ENCODE measurements around the gene CFD.
"Not testable (repeated sequence)": the region's sequence is repeated elsewhere in the genome, so short reads cannot be mapped to it uniquely, and the experiment has no call there.

The CFD gene

DNA sequence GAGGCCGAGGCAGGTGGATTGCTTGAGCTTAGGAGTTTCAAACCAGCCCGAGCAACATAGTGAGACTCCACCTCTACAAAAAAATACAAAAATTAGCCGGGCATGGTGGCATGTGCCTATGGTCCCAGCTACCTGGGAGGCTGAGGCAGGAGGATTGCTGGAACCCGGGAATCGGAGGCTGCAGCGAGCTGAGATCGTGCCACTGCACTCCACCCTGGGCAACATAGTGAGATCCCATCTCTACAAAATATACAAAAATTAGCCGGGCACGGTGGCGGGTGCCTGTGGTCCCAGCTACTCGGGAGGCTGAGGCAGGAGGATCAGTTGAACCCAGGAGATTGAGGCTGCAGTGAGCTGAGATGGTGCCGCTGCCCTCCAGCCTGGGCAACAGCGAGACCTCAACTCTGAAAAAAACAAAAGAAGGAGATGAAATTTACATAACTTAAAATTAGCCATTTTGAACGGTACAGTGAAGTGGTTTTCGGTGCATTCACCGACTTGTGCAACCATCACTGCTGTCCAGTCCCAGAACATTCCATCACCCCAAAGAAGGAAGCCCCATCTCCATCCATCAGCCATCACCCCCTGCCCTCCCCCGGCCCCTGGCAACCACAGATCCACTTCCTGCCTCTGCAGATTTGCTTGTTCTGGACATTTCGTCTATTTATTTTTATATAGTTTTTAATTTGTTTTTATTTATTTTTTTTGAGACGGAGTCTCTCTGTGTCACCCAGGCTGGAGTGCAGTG, 33.4 kb upstream of the CFD start:
- DNase-seq: no peak

DNA sequence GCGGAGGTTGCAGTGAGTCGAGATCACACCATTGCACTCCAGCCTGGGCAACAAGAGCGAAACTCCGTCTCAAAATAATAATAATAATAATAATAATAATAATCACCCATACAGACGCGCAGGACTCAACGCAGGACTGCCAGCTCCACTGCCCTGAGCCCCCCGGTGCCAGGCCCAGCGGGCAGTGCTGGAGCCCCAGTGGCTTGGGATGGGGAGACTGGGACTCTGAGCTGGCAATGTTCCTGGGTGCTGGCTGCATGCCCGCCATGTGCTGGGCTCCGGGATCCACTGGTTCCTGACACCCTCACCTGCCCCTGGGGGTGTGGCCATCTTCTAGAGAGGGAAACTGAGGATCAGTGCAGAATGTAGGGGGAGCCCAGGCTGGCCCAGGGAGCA, 32.2 kb upstream of the CFD start:
- DNase-seq: no peak

DNA sequence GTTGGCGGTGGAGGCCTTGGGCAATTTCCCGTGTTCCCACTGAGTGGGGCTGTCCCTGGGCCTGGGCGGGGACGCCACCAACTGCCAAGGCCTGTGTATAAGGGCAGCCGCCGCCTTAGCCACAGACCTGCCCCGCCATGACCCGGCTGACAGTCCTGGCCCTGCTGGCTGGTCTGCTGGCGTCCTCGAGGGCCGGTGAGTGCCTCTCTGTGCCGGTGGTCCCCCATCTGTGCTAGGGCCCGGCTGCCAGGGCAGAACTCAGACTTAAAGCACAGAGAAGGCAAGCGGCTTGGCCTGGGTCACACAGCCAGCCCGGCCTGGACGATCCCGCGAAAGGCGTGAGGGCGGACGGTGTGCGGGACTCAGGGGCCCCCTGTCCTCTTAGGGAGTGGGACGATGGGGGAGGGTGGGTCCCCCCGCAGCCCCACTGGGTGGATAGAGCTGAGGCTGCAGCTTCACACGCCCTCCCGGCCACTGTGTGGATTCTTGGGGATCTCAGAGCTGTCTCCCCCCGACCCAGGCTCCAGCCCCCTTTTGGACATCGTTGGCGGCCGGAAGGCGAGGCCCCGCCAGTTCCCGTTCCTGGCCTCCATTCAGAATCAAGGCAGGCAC, 31.6 kb upstream of the CFD start, which contains the start of gene AZU1:
Gene AZU1 (plus strand): TSS at position 128 of the 612 bp plus-strand sequence. CDS start 10 bp downstream, at position 138.
- no peak for DNase-seq

DNA sequence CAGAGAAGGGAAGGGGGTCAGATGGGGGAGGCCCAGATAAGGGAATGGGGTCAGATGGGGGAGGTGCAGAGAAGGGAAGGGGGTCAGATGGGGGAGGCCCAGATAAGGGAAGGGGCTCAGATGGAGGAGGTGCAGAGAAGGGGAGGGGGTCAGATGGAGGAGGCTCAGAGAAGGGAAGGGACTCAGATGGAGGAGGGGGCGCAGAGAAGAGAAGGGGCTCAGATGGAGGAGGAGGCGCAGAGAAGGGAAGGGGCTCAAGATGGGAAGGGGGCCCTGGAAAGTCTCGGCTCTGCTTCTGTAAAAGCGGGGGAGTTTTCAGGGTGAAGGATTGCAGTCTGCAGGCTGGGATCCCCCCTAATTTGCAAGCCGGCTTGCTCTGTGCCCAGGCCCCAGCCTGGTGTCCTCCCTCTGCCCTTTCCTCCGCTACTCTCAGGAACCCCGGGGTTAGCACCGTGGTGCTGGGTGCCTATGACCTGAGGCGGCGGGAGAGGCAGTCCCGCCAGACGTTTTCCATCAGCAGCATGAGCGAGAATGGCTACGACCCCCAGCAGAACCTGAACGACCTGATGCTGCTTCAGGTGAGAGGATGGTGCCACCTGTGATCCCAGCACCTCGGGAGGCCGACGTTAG, 30.2 kb upstream of the CFD start:
- no peak for DNase-seq

DNA sequence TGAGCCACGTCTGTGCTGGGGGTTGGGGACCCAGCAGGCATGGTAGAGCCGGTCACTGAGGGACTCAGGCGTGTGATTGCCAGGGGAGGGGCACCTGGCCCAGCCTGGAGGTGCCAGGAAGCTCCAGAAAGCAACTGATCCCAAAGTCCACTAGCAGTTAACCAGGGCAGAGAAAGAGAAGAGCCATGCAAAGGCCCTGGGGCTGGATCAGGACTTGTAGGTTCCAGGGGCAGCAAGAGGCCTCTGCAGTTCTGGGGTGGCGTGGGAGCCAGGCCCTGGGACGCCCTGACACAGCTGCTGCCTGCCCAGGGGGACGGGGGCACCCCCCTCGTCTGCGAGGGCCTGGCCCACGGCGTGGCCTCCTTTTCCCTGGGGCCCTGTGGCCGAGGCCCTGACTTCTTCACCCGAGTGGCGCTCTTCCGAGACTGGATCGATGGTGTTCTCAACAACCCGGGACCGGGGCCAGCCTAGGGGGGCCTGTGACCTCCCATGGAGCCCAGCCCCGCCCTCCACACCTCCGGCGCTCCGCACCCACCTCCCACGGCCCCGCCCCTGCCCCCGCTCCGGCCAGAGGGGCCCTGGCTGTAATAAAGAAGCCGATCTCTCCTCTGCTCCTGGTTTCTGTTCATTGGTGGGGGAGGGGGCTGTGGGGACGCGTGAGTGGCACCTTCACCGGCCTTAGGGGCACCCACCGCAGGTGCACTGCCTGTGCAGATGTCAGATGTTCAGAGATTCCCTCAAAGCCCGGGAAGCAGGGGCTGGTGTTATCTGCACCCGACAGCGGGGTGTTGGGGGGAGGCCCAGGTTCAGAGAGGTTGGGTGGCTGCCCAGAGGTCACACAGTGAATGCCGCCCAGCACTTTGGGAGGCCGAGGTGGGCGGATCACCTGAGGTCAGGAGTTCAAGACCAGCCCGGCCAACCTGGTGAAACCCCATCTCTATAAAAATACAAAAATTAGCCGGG, 27.8 kb upstream of the CFD start:
- DNase-seq: no peak

DNA sequence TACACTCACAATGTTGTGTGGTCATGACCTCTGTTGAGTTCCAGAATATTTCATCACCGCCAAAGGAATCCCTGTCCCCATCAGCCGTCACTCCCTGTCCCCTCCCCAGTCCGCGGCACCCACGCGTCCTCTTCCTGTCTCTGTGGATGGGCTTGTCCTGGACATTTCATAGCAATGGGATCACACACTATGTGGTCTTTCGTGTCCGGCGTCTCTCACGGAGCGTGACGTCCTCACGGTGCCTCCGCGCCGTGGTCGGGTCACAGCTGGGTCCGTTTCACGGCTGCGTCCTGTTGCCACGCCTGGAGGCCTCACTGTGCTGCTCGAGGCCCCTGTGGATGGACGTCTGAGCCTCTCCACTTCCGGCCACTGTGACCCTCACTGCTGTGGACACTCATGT, 25.2 kb upstream of the CFD start:
- DNase-seq: no peak

DNA sequence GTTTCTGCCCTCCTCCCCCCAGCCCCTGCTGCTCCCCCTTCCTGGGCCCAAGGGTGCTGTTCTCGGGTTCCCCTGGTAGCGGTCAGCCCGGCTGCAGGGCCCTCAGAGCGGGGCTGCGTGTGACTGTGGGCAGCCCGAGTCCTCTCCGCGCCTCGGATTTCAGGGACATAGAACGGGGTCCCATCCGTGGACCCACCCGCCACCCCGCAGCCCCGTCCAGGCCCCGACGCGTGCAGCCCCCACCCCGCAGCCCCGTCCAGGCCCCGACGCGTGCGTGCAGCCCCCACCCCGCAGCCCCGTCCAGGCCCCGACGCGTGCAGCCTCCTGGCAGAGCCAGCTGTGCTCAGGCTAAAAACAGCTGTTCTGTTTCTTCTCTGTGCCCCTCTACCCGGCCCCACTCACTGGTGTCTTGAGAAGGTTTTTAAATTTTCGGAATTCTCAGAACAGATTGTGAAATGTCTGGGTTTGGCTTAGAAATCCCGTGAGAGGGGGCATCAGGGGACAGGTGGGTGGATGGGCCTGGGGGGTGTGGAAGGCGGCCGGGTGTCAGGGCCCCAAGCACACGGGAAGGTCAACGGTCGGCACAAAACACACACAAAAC, 24.2 kb upstream of the CFD start:
- DNase-seq: no peak

DNA sequence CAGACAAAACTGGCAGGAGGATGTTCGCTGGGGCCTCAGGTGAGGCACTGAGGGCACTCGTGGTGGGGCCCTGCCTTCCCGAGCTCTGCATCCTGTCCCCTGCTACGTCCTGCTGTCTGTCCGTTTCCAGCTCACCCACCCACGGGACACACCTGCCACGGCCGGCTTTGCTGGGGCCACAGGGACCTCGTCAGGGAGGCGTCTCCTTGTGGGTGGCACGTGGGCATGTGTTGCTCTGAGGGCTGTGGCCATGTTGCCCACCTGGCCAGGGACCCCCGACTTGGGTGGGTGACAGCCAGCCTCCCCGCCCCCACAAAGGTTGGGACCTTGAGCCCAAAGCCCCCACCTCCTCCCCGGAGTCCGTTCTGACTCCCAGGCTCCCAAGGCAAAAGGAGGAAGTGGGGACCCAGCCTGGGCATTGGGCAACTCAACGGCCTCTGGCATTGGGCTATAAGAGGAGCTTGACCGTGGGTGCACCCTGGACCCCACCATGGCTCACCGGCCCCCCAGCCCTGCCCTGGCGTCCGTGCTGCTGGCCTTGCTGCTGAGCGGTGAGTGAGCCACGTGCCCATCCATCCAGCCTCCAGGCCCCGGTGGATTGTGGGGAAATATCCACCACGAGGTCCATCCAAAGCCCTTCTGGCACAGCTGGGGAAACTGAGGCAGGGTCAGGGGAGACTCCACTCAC, 18.8 kb upstream of the CFD start, which contains the start of gene PRTN3:
Gene PRTN3 (plus strand): TSS at position 481 of the 688 bp plus-strand sequence. CDS start 10 bp downstream, at position 491.
- no peak for DNase-seq

DNA sequence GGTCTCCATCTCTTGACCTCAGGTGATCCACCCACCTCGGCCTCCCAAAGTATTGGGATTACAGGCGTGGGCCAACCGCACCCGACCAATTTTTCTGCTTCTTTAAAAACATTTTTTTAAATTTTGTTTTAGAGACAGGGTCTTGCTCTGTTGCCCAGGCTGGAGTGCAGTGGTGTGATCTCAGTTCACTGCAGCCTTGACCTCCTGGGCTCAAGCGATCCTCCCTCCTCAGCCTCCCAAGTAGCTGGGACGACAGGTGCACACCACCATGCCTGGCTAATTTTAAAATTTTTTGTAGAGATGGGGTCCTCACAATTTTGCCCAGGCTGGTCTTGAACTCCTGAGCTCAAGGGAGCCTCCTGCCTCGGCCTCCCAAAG, 16.7 kb upstream of the CFD start:
- not testable (repeated sequence) for DNase-seq

DNA sequence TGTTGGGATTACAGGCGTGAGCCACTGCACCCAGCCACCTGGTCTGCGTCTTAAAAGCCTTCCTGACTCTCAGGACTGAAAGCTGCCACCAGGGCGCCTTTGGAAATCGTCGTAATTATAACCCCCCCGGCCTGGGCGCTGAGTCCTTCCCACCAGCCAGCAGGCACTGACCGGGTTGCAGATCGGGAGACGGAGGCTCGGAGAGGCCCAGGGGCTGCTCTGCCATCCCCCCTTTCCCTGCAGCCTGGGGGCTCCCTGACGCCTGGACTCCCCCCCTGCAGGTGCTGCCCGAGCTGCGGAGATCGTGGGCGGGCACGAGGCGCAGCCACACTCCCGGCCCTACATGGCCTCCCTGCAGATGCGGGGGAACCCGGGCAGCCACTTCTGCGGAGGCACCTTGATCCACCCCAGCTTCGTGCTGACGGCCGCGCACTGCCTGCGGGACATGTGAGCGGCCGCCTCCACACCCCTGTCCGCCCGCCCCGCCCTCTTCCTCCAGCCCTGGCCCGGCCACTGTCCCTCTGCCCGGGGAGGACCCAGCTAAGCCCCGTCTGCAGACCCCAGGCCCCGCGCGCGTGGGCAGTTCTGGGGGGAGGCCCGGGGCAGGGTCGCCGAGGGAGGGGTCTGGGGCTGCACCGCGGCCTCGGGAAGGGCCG, 16.2 kb upstream of the CFD start:
- DNase-seq: no peak

DNA sequence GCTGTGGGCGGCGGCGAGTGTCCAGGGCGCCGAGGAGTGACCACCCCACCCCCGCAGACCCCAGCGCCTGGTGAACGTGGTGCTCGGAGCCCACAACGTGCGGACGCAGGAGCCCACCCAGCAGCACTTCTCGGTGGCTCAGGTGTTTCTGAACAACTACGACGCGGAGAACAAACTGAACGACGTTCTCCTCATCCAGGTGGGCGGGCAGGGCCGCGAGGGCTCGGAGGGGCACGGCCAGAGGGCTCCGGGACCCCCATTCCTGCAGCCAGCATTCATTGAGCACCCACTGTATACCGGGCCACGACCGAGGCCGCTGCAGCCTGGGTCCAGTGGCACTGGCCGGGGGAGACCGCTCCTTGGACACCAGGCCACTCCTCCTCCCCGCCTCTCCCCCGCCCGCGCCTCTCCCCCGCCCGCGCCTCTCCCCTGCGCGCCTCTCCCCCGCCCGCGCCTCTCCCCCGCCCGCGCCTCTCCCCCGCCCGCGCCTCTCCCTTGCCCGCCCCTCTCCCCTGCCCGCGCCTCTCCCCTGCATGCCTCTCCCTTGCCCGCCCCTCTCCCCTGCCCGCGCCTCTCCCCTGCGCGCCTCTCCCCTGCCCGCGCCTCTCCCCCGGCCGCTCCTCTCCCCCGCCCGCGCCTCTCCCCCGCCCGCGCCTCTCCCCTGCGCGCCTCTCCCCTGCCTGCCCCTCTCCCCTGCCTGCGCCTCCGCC, 15.5 kb upstream of the CFD start:
- no peak for DNase-seq

DNA sequence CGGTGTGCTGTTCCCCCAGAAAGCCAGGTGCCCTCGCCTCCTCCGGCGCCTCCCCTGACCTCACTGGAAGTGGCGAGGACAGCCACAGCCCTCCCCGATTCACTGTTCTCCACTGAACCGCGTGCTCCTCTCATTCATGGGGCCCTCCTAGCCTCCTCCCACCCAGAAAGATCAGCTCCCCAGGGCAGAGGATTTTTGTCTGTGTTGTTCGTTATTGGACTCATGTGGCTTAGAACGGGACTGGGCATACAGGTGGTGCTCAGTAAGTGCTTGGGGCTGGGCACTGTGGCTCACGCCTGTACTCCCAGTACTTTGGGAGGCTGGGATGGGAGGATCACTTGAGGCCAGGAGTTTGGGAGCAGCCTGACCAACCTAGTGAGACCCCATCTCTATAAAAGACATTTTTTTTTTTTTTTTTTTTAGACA, 14.9 kb upstream of the CFD start:
- no peak for DNase-seq

DNA sequence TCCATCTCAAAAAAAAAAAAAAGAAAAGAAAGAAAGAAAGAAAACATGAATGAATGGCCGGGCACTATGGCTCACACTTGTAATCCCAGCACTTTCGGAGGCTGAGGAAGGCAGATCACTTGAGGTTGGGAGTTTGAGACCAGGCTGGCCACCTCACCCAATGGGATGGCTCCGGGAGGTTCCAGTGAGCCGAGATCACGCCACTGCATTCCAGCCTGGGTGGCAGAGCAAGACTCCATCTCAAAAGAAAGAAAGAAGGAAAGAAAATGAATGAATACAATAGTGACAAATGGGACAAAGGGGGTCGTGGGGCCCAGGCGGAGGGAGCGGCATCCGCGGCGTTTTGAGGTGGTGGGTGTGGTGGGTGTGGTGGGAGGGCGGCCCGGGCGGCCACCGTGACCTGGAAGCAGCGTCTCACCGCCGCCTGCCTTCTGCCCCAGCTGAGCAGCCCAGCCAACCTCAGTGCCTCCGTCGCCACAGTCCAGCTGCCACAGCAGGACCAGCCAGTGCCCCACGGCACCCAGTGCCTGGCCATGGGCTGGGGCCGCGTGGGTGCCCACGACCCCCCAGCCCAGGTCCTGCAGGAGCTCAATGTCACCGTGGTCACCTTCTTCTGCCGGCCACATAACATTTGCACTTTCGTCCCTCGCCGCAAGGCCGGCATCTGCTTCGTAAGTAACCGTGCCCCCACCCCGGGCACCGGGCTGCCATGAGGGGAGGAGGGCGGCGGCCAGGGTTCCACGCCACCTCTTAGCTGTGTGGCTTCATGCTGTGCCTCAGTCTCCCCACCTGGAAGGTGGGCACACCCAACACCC, 13.6 kb upstream of the CFD start:
- DNase-seq: no peak

DNA sequence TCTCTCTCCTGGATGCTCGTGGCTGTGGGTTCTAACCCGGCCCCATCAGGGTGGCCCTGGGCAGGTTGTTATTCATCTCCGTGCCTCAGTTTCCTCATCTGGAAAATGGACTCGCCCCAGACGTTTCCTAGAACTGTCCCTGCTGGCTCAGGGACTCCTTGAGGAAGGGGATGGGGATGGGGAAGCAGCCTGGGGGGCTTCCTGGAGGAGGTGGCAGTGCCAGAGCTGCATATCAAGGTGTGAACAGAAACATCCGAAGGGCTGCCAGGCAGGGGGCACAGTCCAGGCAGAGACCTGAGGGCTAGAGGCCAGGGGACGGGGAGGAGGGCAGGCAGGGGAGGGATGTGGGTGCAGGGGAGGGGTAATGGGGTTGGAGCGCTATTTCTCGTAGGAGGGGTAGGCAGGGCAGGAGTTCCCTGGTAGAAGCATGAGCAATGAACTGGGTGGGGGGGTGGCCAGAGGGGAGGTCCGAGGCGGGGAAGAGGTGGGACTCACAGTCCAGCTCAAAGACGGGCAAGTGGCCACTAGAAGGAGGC, 11.0 kb upstream of the CFD start:
- DNase-seq: no peak

DNA sequence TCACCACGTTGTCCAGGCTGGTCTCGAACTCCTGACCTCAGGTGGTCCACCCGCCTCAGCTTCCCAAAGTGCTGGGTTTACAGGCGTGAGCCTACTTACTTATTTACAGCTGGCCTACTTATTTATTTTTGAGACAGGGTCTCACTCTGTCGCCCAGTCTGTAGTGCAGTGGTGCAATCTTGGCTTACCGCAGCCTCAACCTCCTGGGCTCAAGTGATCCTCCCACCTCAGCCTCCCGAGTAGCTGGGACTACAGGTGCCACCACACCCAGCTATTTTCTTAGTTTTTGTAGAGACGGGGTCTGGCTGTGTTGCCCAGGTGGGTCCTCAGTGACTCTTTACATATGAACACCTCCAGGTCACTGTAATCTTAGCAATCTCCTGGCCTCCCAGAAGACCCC, 10.3 kb upstream of the CFD start:
- DNase-seq: not testable (repeated sequence)

DNA sequence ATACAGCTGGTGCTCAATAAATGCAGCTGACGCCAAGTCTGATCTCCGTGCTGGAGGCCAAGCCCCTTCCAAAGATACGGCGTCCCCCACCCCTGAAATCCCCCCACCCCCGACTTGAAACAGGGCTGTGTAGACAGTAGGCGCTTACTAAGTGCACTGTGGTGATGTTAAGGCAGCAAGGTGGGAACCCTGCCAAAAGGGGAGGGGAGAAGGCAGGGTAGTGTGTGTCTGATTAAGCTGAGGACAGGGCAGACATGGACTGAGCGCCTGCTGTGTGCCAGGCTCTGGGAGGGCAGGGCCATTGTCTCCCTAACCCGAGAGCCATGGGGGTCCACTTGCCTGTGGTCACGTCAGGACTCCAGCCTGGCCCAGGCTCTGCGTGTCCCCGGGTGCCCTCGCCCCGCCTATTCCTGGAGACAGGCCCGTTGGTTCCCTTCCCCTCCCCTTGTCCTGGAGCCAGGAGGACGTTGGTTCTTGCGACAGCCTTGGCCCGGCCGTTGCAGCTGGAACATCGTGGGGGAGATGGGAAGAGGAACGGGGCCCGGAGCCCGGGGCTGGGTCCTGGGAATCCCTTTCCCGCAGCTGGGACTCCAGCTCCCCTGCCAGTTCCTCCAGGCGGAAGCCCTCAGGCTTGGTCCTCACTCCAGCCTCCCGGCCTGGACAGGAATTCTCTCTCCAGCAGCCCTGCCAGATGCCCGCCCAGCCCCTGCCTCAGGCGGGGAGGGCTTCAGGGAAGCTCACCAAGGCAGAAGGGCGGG, 9.1 kb upstream of the CFD start:
- no peak for DNase-seq

DNA sequence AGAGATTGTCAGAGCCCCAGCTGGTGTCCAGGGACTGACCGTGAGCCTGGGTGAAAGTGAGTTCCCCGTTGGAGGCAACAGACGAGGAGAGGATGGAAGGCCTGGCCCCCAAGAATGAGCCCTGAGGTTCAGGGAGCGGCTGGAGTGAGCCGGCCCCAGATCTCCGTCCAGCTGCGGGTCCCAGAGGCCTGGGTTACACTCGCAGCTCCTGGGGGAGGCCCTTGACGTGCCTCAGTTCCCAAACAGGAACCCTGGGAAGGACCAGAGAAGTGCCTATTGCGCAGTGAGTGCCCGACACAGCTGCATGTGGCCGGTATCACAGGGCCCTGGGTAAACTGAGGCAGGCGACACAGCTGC, 8.5 kb upstream of the CFD start:
- DNase-seq: no peak

DNA sequence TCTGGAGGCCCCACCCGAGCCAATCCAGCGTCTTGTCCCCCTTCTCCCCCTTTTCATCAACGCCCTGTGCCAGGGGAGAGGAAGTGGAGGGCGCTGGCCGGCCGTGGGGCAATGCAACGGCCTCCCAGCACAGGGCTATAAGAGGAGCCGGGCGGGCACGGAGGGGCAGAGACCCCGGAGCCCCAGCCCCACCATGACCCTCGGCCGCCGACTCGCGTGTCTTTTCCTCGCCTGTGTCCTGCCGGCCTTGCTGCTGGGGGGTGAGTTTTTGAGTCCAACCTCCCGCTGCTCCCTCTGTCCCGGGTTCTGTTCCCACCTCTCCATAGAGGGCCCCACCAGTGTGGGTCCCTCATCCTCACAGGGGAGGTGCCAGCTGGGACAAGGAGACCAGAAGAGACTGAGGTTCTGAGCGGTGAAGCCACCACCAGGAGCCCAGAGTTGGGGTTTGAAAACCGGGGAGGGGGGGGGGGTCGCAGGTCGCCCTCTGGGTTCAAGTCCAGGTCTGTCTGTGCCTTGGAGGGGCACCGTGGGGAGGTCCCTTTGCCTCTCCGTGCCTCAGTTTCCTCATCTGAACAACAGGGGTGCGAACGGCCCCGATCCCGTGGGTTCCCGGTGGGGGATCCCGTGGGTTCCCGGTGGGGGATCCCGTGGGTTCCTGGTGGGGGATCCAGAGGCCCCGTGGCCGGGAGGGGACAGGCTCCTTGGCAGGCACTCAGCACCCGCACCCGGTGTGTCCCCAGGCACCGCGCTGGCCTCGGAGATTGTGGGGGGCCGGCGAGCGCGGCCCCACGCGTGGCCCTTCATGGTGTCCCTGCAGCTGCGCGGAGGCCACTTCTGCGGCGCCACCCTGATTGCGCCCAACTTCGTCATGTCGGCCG, 7.1 kb upstream of the CFD start, which contains the start of gene ELANE:
Gene ELANE (plus strand): TSS at position 168 of the 878 bp plus-strand sequence. CDS start 26 bp downstream, at position 194.
- no peak for DNase-seq

Data from cerebellar nuclear complex (tissue), 1 donor.